ENCODE data around the gene TAF7. TPM values are rescaled to one million over a fixed set of nuclear protein-coding genes. Genes with fewer than 3 reads are reported as not detected.
"Not testable (repeated sequence)": the region's sequence is repeated elsewhere in the genome, so short reads cannot be mapped to it uniquely, and the experiment has no call there.

The TAF7 gene, protein sequence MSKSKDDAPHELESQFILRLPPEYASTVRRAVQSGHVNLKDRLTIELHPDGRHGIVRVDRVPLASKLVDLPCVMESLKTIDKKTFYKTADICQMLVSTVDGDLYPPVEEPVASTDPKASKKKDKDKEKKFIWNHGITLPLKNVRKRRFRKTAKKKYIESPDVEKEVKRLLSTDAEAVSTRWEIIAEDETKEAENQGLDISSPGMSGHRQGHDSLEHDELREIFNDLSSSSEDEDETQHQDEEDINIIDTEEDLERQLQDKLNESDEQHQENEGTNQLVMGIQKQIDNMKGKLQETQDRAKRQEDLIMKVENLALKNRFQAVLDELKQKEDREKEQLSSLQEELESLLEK
- polyA plus RNA-seq (ENCODE audit: insufficient read length in 4 of 4): 100 to 1,000 TPM; 146 to 183 (median 171) TPM

DNA sequence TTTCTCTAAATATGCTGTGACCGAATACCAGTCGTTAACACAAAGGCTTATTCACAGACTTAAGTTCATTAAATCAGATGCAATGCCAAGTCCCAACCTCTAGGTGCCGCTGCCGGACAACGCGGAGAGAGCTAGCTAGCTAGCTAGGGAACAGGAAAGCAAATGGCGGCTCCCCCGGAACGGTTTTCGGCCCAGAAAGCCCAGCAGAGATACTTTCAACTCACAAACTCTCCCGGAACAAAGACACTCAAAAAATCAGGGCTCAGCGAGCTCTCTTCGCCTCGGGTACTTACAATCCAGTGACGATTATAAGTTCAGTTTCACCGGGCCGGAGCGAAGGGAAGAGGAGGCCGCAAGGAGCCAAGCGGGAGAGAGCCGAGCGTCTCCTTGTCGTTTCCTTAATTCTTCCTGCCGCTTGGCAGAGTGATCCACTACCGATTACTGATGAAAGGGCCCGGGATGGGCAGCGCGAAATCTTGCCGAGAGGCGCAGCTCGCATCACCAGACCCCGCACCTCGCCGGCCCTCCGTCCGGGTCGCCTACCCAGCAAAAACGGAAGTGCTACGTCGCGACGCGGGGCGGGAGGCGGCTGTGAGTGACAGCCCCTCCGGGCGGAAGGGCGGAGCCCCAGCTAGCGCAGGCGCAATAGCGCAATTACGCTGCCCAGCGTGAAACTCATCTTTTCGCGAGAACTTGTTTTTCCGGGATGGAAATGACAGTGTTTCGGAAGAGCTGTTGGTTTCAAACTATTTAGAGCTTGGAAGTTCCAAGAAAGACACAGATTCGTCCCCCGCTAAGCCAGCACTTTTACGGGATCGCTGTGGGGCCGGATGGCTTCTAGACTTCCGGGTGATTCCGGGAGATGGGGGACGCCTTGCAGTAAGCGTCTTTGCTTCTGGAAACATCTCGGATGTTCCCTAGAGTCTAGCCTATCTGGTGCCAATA lies at the start of gene TAF7:
TSS of gene TAF7 (minus strand) at position 560 of the 945 bp plus-strand sequence. CDS start 740 bp downstream, outside the sequence.
- peak; percentile 86 to 95 (median 92) for DNase-seq (ENCODE audit: low read depth in 4 of 4, low spot score in 3 of 4)

DNA sequence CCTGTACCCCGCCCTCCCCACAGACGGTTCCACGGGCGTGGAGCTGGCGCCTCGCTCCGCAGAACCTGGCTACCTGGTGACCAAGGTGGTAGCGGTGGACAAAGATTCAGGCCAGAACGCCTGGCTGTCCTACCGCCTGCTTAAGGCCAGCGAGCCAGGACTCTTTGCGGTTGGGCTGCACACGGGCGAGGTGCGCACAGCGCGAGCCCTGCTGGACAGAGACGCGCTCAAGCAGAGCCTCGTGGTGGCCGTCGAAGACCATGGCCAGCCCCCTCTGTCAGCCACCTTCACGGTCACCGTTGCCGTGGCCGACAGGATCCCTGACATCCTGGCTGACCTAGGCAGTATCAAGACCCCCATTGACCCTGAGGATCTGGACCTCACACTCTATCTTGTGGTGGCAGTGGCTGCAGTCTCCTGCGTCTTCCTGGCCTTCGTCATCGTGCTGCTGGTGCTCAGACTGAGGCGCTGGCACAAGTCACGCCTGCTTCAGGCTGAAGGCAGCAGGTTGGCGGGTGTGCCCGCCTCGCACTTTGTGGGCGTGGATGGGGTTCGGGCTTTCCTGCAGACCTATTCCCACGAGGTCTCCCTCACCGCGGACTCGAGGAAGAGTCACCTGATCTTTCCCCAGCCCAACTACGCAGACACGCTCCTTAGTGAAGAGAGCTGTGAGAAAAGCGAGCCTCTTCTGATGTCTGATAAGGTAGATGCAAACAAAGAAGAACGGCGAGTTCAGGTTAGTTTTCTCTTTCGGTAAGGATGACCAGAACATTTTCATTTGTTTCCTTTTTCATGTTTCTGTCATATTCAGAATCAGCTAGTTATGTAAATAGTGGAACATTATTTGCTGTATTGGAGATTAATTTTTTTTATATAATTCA lies 45.7 kb upstream of the TAF7 start:
- DNase-seq (ENCODE audit: low read depth in 4 of 4, low spot score in 3 of 4): no peak

DNA sequence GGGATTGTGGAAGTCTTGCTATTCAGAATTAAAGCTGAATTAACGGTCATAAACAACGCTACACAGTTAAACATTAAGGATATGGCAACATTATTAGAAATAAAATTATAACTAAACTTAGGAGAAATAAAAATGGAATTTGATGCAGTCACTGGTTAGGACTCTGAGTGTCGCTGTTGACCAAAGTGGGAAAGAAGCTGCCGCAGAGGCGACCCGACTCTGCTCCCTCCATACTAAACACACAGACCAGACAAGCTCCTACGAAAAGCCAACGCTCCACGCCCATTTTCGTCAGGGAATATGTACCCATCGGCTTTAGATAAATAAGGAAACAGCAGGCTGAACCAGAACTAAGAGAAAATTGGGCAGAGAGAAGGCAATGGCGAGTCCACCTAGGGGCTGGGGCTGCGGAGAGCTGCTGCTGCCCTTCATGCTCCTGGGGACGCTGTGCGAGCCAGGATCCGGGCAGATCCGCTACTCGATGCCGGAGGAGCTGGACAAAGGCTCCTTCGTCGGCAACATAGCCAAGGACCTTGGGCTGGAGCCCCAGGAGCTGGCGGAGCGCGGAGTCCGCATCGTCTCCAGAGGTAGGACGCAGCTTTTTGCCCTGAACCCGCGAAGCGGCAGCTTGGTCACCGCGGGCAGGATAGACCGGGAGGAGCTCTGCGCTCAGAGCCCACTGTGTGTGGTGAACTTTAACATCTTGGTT lies 43.5 kb upstream of the TAF7 start, which contains the start of gene PCDHGA5:
TSS of gene PCDHGA5 (plus strand) at position 211 of the 709 bp plus-strand sequence. CDS start at position 380, 169 bp downstream.
- DNase-seq (ENCODE audit: low read depth in 4 of 4, low spot score in 3 of 4): no peak

DNA sequence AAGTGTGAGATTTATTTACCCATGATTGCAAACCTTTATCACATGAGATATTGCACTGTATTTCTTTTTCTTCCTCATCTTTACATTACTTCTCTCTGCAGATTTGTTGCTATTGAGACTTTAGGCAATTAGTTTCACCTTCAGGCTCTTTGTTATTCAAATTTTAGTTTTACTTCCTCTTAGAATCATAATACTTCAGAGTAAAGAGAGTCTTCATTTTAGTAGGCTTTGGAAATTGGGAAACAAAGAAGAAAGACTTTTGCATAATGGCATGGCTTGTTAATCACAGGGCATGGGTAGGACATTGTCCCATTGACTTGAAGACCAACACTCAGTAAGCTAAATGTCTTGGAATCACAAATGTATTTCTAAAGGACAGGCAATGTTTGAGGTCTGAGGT lies 42.1 kb upstream of the TAF7 start:
- DNase-seq (ENCODE audit: low read depth in 4 of 4, low spot score in 3 of 4): no peak

DNA sequence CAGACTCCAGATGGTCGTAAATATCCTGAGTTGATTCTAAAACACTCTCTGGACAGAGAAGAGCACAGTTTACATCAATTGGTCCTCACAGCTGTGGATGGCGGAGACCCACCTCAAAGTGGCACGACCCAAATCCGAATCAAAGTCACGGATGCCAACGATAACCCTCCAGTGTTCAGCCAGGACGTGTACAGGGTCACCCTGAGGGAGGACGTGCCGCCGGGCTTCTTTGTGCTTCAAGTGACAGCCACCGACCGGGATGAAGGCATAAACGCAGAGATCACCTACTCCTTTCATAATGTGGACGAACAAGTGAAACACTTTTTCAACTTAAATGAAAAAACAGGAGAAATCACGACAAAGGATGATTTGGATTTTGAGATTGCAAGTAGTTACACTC lies 40.1 kb upstream of the TAF7 start:
- no peak for DNase-seq (ENCODE audit: low read depth in 4 of 4, low spot score in 3 of 4)

DNA sequence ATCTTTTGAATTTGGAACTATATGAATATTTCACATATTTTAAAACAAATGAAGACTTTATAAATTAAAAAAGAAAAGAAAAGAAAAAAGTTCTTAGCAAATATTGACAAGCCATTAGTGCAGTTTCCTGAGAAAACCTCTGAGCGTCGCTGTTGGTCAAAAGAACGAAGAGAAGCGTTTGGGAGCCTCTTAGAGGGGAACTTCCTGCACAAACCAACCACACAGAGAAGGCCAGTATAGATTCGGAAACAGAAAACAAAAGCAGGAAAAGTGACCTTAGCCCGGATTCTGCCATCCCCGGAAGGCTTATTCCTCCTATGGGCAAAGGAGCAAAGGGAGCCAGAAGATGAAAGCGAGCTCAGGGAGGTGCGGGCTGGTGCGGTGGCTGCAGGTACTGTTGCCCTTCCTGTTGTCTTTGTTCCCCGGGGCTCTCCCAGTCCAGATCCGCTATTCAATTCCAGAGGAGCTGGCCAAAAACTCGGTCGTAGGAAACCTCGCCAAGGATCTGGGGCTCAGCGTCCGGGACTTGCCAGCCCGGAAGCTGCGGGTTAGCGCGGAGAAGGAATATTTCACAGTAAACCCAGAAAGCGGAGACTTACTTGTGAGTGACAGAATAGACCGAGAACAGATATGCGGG lies 39.3 kb upstream of the TAF7 start, which contains the start of gene PCDHGB2:
TSS of gene PCDHGB2 (plus strand) at position 205 of the 637 bp plus-strand sequence. CDS start at position 347, 142 bp downstream.
- DNase-seq (ENCODE audit: low read depth in 4 of 4, low spot score in 3 of 4): no peak

DNA sequence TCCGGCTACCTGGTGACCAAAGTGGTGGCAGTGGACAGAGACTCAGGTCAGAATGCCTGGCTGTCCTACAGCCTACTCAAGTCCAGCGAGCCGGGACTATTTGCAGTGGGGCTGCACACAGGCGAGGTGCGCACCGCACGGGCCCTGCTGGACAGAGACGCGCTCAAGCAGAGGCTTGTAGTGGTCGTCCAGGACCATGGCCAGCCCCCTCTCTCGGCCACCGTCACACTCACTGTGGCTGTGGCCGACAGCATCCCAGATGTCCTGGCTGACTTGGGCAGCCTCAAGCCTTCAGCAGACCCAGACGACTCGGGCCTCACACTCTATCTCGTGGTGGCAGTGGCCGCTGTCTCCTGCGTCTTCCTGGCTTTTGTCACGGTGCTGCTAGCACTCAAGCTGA lies 36.4 kb upstream of the TAF7 start:
- no peak for DNase-seq (ENCODE audit: low read depth in 4 of 4, low spot score in 3 of 4)

DNA sequence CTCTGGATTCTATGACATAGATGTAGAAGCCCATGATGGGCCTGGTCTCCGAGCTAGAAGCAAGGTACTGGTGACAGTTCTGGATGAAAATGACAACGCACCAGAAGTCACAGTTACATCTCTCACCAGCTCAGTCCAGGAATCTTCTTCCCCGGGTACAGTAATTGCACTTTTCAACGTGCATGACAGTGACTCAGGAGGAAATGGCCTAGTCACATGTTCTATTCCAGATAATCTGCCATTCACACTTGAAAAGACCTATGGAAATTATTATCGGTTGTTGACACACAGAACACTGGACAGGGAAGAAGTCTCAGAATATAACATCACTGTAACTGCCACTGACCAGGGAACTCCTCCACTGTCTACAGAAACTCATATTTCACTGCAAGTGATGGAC lies 35.5 kb upstream of the TAF7 start:
- no peak for DNase-seq (ENCODE audit: low read depth in 4 of 4, low spot score in 3 of 4)

DNA sequence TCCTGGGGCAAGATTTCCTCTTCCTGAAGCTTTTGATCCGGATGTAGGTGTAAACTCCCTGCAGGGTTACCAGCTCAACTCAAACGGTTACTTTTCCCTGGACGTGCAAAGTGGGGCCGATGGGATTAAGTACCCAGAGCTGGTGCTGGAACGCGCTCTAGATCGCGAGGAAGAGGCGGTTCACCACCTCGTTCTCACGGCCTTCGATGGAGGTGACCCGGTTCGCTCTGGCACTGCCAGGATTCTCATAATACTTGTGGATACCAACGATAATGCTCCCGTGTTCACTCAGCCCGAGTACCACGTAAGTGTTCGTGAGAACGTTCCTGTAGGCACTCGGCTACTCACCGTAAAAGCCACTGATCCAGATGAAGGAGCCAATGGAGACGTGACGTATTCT lies 35.1 kb upstream of the TAF7 start:
- DNase-seq (ENCODE audit: low read depth in 4 of 4, low spot score in 3 of 4): no peak

DNA sequence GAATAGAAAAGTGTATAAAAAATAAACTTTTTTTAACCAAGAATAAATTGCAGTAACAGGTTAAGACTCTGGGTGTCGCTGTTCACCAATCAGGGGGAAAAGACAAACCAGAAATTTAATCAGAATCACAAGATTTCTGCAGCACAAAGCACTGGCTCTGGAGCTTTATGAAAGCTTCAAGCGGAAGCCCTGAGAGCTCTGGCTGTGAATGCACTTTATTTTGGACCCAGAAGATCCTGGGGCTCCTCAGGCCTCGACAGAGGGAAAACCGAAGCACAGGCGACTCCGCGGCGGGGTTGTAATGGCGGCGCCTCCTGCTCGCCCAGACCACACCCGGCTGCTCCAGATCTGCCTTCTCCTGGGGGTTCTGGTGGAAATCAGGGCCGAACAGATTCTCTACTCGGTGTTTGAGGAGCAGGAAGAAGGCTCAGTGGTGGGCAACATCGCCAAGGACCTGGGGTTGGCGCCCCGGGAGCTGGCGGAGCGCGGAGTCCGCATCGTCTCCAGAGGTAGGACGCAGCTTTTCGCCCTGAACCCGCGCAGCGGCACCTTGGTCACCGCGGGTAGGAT lies 34.4 kb upstream of the TAF7 start, which contains the start of gene PCDHGA4:
TSS of gene PCDHGA4 (plus strand) at position 122 of the 570 bp plus-strand sequence. CDS start at position 209, 87 bp downstream.
- no peak for DNase-seq (ENCODE audit: low read depth in 4 of 4, low spot score in 3 of 4)

DNA sequence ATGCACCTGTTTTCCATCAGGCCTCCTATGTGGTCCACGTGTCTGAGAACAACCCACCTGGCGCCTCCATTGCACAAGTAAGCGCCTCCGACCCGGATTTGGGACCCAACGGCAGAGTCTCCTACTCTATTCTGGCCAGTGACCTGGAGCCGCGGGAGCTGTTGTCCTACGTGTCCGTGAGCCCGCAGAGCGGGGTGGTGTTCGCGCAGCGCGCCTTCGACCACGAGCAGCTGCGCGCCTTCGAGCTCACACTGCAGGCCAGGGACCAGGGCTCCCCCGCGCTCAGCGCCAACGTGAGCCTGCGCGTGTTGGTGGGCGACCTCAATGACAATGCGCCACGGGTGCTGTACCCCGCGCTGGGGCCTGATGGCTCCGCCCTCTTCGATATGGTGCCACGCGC lies 31.0 kb upstream of the TAF7 start:
- DNase-seq (ENCODE audit: low read depth in 4 of 4, low spot score in 3 of 4): no peak

DNA sequence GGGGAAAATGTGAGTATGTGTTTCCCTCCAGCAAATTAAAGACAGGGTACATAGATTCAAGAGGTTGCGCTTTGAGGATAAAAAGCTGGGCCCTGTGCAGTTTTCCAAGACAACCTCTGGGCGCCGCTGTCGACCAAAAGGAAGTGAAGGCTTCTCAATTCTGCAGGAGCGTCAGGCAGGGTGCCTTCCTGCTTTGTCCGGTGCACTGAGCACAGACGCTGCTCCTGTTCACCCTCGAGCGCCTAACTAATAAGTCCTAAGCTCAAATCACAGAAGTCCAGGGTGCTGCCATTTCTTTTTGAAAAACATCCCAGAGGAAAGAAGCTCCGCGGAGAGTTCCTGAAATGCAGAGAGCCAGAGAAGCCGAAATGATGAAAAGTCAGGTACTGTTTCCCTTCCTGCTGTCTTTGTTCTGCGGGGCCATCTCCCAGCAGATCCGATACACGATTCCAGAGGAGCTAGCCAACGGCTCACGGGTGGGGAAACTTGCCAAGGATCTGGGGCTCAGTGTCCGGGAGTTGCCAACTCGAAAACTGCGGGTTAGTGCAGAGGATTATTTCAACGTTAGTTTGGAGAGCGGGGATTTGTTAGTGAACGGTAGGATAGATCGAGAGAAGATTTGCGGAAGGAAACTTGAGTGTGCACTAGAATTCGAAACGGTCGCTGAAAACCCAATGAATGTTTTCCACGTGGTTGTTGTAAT lies 29.5 kb upstream of the TAF7 start, which contains the start of gene PCDHGB1:
TSS of gene PCDHGB1 (plus strand) at position 183 of the 703 bp plus-strand sequence. CDS start at position 345, 162 bp downstream.
- no peak for DNase-seq (ENCODE audit: low read depth in 4 of 4, low spot score in 3 of 4)

DNA sequence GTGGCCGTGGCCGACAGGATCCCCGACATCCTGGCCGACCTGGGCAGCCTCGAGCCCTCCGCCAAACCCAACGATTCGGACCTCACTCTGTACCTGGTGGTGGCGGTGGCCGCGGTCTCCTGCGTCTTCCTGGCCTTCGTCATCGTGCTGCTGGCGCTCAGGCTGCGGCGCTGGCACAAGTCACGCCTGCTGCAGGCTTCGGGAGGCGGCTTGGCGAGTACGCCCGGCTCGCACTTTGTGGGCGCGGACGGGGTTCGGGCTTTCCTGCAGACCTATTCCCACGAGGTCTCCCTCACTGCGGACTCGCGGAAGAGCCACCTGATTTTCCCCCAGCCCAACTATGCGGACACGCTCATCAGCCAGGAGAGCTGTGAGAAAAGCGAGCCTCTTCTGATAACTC lies 25.4 kb upstream of the TAF7 start:
- not testable (repeated sequence) for DNase-seq (ENCODE audit: low read depth in 4 of 4, low spot score in 3 of 4)

DNA sequence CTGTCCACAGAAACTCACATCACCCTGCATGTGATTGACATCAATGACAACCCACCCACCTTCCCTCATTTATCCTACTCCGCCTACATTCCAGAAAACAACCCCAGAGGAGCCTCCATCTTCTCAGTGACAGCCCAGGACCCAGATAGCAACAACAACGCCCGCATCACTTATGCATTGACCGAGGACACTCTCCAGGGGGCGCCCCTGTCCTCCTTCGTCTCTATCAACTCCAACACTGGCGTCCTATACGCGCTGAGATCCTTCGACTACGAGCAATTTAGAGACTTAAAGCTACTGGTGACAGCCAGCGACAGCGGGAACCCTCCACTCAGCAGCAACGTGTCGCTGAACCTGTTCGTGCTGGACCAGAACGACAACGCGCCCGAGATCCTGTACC lies 24.7 kb upstream of the TAF7 start:
- no peak for DNase-seq (ENCODE audit: low read depth in 4 of 4, low spot score in 3 of 4)

DNA sequence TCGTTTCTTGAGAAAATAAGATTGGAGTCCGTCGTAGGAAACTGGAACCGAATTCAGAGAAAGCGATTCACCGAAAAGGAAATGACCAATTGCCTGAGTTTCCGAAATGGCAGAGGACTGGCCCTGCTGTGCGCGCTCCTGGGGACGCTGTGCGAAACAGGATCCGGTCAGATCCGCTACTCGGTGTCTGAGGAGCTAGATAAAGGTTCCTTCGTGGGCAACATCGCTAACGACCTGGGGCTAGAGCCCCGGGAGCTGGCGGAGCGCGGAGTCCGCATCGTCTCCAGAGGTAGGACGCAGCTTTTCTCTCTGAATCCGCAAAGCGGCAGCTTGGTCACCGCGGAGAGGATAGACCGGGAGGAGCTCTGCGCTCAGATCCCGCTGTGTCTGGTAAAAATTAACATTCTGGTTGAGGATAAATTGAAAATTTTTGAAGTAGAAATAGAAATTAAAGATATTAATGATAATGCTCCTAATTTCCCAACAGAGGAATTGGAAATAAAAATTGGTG lies 23.4 kb upstream of the TAF7 start:
- no peak for DNase-seq (ENCODE audit: low read depth in 4 of 4, low spot score in 3 of 4)

DNA sequence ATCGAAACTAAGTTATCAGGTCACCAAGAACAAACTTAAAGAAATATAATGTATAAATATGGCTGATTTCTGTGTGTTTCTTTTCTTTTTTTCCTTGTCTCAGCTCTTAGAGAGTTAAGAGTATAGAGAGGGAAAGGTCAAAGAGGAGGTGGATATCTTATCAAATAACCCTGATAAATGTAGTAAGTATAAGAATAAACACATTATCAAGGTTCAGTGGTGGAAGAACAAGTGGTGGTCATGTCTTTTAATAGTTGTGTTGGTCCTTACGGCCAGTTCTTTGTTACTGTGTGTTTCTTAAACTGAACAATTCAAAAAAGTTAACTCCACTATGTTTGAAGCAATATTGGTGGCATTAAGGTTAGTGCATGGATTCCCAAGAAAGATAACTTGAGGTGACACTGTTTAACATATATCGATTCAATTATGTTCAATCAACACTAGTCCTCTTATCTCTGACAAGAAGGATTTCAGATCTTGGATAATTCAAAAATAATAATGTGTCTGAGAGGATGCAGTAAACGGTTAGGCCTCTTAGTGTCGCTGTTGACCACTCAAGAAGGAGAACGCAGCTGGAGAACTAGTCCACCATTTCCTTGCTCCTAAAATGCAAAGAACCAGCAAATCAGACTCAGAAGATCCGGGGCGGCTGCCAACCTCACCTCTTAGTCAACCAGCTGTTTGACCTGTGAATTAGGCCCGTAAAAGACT lies 22.8 kb upstream of the TAF7 start, which contains the start of gene PCDHGA3:
TSS of gene PCDHGA3 (plus strand) at position 588 of the 711 bp plus-strand sequence. CDS start 205 bp downstream, outside the sequence.
- DNase-seq (ENCODE audit: low read depth in 4 of 4, low spot score in 3 of 4): no peak

DNA sequence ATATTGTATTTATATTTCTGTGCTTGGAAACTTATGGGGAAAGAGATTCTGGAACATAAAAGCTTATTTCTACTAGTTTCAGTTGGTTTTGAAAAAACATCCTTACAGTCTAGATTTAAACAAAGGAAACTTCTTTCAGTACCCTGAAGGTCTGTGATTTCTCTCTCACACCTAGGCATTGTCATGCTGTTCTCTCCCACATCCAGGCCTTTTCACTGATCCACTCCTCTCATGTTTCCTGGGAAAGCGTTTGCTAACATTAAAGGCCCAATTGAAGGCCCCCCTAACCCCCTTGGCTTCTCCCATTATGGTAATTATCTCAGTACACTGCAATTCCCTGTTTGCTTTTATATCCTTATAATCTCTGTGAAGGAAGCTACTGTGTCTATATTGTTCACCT lies 22.2 kb upstream of the TAF7 start:
- no peak for DNase-seq (ENCODE audit: low read depth in 4 of 4, low spot score in 3 of 4)

Data from right renal pelvis (tissue), 4 donors.